Neural cell (in vitro differentiated cells): ENCODE data around the gene NLRP6. TPM values are rescaled to one million over a fixed set of nuclear protein-coding genes. Genes with fewer than 3 reads are reported as not detected.

Experiments used
- H2AFZ ChIP-seq: fragments of 200-600, 300-800 bp; sonication (generic), shearing (Covaris generic); 2 replicates; pipeline ENCODE4 v1.6.0; 2014; ENCODE audit warnings: low read depth, mild to moderate bottlenecking, antibody characterized with exemption, low read length, moderate library complexity
- H3F3A ChIP-seq: fragments of 200-600 bp; shearing (Covaris generic); 2 replicates; pipeline ENCODE4 v1.6.1; 2016; ENCODE audit warnings: mild to moderate bottlenecking, moderate library complexity, mixed read lengths, antibody characterized with exemption, low read length; ENCODE audit not compliant: insufficient read depth, poor library complexity, severe bottlenecking
- H3K27ac ChIP-seq: fragments of 200-600, 300-800 bp; sonication (generic), shearing (Covaris generic); 2 replicates; pipeline ENCODE4 v1.5.1; 2014; ENCODE audit warnings: mild to moderate bottlenecking, low read length, moderate library complexity
- H3K27me3 ChIP-seq: fragments of 300-800, 200-600 bp; sonication (generic), shearing (Covaris generic); 2 replicates; pipeline ENCODE4 v1.6.0; 2014; ENCODE audit warnings: mild to moderate bottlenecking, low read depth, low read length, moderate library complexity; ENCODE audit not compliant: insufficient read depth
- H3K36me3 ChIP-seq: fragments of 300-800, 200-600 bp; sonication (generic), shearing (Covaris generic); 2 replicates; pipeline ENCODE4 v1.5.1; 2014; ENCODE audit warnings: mild to moderate bottlenecking, antibody characterized with exemption, low read length, moderate library complexity; ENCODE audit not compliant: insufficient read depth
- H3K4me2 ChIP-seq: fragments of 300-800, 200-600 bp; sonication (generic), shearing (Covaris generic); 2 replicates; pipeline ENCODE4 v1.6.0; 2014; ENCODE audit warnings: mild to moderate bottlenecking, low read length
- H3K4me3 ChIP-seq: fragments of 300-800, 200-600 bp; sonication (generic), shearing (Covaris generic); 2 replicates; pipeline ENCODE4 v1.5.1; 2014; ENCODE audit warnings: mild to moderate bottlenecking, low read length, moderate library complexity
- H3K79me2 ChIP-seq: fragments of 200-600 bp; shearing (Covaris generic); replicated peaks from 2 replicates; pipeline ENCODE4 v1.6.0; 2014; ENCODE audit warnings: mild to moderate bottlenecking, low read length, moderate library complexity; ENCODE audit not compliant: insufficient read depth
- H3K9ac ChIP-seq: fragments of 300-800, 200-600 bp; sonication (generic), shearing (Covaris generic); 2 replicates; pipeline ENCODE4 v1.6.1; 2016; ENCODE audit warnings: mild to moderate bottlenecking, low read length, mixed read lengths
- H3K9me2 ChIP-seq: fragments of 200-600 bp; shearing (Covaris generic); 2 replicates; pipeline ENCODE4 v1.6.1; 2016; ENCODE audit warnings: mild to moderate bottlenecking, low read length, mixed read lengths; ENCODE audit not compliant: insufficient read depth
- H3K9me3 ChIP-seq: fragments of 200-600, 300-800 bp; sonication (generic), shearing (Covaris generic); 2 replicates; pipeline ENCODE4 v1.6.1; 2016; ENCODE audit warnings: mild to moderate bottlenecking, mixed run types, low read length, moderate library complexity, mixed read lengths
- H4K20me1 ChIP-seq: fragments of 200-600 bp; shearing (Covaris generic); 2 replicates; pipeline ENCODE4 v1.6.1; 2016; ENCODE audit warnings: mild to moderate bottlenecking, mixed run types; ENCODE audit not compliant: insufficient read depth
- CTCF ChIP-seq: fragments of 450-650 bp; IDR thresholded peaks from 2 replicates; pipeline ENCODE4 v1.5.1; 2014; ENCODE audit warnings: antibody characterized with exemption, mild to moderate bottlenecking, moderate library complexity; ENCODE audit not compliant: poor library complexity, severe bottlenecking
- EP300 ChIP-seq: fragments of 450-650 bp; conservative IDR thresholded peaks from 2 replicates; pipeline ENCODE4 v1.6.1; 2014; ENCODE audit warnings: antibody characterized with exemption, mild to moderate bottlenecking, moderate library complexity; ENCODE audit not compliant: poor library complexity, severe bottlenecking
- EZH2 ChIP-seq: fragments of 200-600, 300-800 bp; shearing (Covaris generic), sonication (generic); IDR thresholded peaks from 2 replicates; pipeline ENCODE4 v1.6.1; 2014; ENCODE audit warnings: antibody characterized with exemption, low read length, borderline replicate concordance, mild to moderate bottlenecking; ENCODE audit not compliant: insufficient read depth, poor library complexity, severe bottlenecking
- MXI1 ChIP-seq: fragments of 450-650 bp; conservative IDR thresholded peaks from 2 replicates; pipeline ENCODE4 v1.6.1; 2014; ENCODE audit warnings: antibody characterized with exemption, mild to moderate bottlenecking; ENCODE audit not compliant: poor library complexity, severe bottlenecking
- POLR2AphosphoS5 ChIP-seq: IDR thresholded peaks from 2 replicates; pipeline ENCODE4 v1.6.1; 2012
- RAD21 ChIP-seq: fragments of 450-650 bp; conservative IDR thresholded peaks from 2 replicates; pipeline ENCODE4 v1.6.1; 2014; ENCODE audit warnings: antibody characterized with exemption, mild to moderate bottlenecking, moderate library complexity
- SMC3 ChIP-seq: fragments of 450-650 bp; conservative IDR thresholded peaks from 2 replicates; pipeline ENCODE4 v1.6.1; 2014; ENCODE audit warnings: antibody characterized with exemption, mild to moderate bottlenecking, moderate library complexity; ENCODE audit not compliant: poor library complexity
- TAF1 ChIP-seq: IDR thresholded peaks from 2 replicates; pipeline ENCODE4 v1.6.1; 2012; ENCODE audit warnings: low read depth
- polyA plus RNA-seq: library from polyadenylated mRNA; depleted of rRNA; stranded (reverse); fragments of >200 nt; gene quantifications from 2 replicates; pipeline ENCODE4 v1.2.3, GENCODE V29; 2014
- TF ChIP-seq, protein P1 (sequence below): IDR thresholded peaks from 2 replicates; pipeline ENCODE4 v1.6.1; 2012; ENCODE audit warnings: borderline replicate concordance

NLRP6 gene
- polyA plus RNA-seq, 1 donor from 2014 or later: not detected

GRCh38 chr11:285021-285893, 7.0 kb downstream of the NLRP6 start:
- Histone ChIP-seq H3K79me2 (no peaks in the 10 kb centered on the region), H3K4me2 (no peak overlapping the region), H3K36me3 (no peaks in the 10 kb centered on the region), H3K4me3 (no peak overlapping the region), H3K27ac (no peak overlapping the region), H3K9me2 (no peaks in the 10 kb centered on the region), H2AFZ (no peak overlapping the region), H4K20me1 (no peaks in the 10 kb centered on the region), H3K9me3 (no peaks in the 10 kb centered on the region), H3F3A (no peaks in the 10 kb centered on the region), H3K9ac (no peak overlapping the region), H3K27me3 (peaks cover 19% of the 10 kb centered on the region)
- TF ChIP-seq POLR2AphosphoS5: no peak
- no peak for TF ChIP-seq CTCF
- no peak for TF ChIP-seq MXI1
- no peak for TF ChIP-seq TAF1
- TF ChIP-seq, protein P1, sequence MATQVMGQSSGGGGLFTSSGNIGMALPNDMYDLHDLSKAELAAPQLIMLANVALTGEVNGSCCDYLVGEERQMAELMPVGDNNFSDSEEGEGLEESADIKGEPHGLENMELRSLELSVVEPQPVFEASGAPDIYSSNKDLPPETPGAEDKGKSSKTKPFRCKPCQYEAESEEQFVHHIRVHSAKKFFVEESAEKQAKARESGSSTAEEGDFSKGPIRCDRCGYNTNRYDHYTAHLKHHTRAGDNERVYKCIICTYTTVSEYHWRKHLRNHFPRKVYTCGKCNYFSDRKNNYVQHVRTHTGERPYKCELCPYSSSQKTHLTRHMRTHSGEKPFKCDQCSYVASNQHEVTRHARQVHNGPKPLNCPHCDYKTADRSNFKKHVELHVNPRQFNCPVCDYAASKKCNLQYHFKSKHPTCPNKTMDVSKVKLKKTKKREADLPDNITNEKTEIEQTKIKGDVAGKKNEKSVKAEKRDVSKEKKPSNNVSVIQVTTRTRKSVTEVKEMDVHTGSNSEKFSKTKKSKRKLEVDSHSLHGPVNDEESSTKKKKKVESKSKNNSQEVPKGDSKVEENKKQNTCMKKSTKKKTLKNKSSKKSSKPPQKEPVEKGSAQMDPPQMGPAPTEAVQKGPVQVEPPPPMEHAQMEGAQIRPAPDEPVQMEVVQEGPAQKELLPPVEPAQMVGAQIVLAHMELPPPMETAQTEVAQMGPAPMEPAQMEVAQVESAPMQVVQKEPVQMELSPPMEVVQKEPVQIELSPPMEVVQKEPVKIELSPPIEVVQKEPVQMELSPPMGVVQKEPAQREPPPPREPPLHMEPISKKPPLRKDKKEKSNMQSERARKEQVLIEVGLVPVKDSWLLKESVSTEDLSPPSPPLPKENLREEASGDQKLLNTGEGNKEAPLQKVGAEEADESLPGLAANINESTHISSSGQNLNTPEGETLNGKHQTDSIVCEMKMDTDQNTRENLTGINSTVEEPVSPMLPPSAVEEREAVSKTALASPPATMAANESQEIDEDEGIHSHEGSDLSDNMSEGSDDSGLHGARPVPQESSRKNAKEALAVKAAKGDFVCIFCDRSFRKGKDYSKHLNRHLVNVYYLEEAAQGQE: no peak
- TF ChIP-seq EZH2: no peak
- TF ChIP-seq RAD21: no peak
- no peak for TF ChIP-seq EP300
- no peak for TF ChIP-seq SMC3

DNA sequence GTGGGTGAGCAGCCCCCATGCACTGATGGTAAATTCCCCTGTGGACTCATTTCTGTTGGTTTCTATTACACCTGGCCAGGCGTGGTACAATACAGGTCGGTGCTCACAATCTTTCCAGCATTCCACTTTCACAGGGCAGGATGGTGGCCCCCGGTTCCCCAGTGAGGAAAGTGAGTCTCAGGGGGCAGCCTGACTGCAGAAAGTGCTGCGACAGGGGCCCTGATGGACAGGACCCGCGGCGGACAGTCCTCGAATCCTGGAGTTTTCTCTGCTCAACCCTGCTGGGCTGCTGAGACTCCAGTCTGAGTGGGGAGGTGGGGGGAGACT, 7.7 kb downstream of the NLRP6 start:
- H3K9ac ChIP-seq: no peak overlapping the region
- TF ChIP-seq TAF1 (no peak), EP300 (no peak), RAD21 (no peak), CTCF (no peak), EZH2 (no peak), POLR2AphosphoS5 (no peak), MXI1 (no peak), SMC3 (no peak)
- TF ChIP-seq, protein P1: no peak
- no peak overlapping the region for H3K27ac ChIP-seq
- H3K27me3 ChIP-seq: peaks cover 19% of the 10 kb centered on the region
- no peaks in the 10 kb centered on the region for H3F3A ChIP-seq
- H4K20me1 ChIP-seq: no peaks in the 10 kb centered on the region
- no peaks in the 10 kb centered on the region for H3K9me3 ChIP-seq
- no peaks in the 10 kb centered on the region for H3K36me3 ChIP-seq
- H2AFZ ChIP-seq: no peak overlapping the region
- no peaks in the 10 kb centered on the region for H3K9me2 ChIP-seq
- H3K79me2 ChIP-seq: no peaks in the 10 kb centered on the region
- H3K4me3 ChIP-seq: no peak overlapping the region
- no peak overlapping the region for H3K4me2 ChIP-seq
